Activated CD4-positive, alpha-beta T cell treated with anti-CD3 and anti-CD28 coated beads for 1 hour (primary cell): Measurements from ENCODE around the gene CPT1C.

Source experiments
- DNase-seq: peaks from one replicate; pipeline ENCODE4 v3.0.0-alpha.2; 2020

The CPT1C gene

GRCh38 chr19:49684251-49684982 is 6.5 kb upstream of the CPT1C start:
- DNase-seq = no peak

DNA sequence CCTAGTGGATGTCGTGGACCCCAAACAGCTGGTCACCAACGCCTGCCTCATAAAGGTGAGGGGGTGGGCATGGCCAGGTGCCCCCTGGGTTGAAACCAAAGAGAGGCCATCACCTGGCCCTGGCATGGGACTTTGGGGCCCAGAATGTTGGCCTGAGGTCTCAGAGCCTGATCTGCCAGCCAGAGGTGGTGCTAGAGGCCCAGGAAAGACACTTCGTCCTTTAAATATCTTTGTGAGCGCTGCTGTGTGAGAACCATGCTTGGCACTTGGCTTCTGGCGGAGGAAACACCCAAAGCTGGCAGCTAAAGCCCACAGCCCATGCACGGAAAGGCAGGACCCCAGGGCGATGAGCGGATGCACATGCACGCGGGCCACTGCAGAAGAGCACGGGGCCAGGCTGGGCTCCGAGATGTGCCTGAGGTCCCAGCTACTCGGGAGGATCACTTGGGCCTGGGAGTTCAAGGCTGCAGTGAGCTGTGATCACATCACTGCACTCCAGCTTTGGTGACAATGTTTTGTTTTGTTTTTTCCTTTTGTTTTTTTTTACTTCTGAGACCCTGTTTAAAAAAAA is 5.8 kb upstream of the CPT1C start:
- DNase-seq = no peak

GRCh38 chr19:49685845-49686332 is 5.0 kb upstream of the CPT1C start:
- no peak for DNase-seq

- DNase-seq = no peak
These were observed 4.3 kb upstream of the CPT1C start for GRCh38 chr19:49686503-49687088.

- no peak for DNase-seq
These were observed 3.8 kb upstream of the CPT1C start for GRCh38 chr19:49687150-49687549.

DNA sequence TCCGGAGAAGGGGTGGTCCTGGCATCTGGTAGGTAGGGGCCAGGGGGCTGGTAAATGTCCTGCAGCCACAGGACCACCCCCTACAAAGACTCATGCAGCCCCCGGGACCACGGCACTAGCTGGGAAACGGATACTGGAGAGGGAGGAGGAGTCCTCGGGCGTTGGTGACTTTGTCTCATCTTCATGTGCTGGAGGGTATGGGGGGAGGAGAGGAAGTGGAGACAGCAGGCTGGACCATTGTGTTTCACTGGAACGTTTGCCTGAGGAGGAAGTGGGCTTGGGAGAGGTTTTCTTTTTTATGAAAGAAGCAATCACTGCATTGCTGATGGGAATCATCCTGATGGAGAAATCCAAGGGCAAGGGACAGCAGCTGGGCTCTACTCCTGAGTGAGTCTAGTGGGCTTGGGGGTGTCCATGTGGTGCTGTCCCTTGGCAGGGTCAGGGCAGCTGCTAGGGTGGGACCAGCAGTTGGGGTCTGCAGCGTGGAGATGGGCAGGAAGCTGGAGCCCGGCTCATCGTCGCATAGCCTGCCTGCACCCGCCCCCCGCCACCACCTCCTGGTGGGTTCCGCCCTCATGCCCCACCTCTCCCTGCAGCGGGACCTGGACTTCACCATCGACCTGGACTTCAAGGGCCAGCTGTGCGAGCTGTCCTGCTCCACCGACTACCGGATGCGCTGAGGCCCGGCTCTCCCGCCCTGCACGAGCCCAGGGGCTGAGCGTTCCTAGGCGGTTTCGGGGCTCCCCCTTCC is 3.2 kb upstream of the CPT1C start:
- DNase-seq = no peak

- no peak for DNase-seq
These were observed 2.3 kb upstream of the CPT1C start for GRCh38 chr19:49688531-49689132.

- no peak for DNase-seq
These were observed 1.5 kb upstream of the CPT1C start, which contains the start of gene ADM5 for GRCh38 chr19:49689133-49690078. Gene ADM5 (plus strand): TSS chr19:49689594. CDS start chr19:49689838, 244 bp downstream.

DNA sequence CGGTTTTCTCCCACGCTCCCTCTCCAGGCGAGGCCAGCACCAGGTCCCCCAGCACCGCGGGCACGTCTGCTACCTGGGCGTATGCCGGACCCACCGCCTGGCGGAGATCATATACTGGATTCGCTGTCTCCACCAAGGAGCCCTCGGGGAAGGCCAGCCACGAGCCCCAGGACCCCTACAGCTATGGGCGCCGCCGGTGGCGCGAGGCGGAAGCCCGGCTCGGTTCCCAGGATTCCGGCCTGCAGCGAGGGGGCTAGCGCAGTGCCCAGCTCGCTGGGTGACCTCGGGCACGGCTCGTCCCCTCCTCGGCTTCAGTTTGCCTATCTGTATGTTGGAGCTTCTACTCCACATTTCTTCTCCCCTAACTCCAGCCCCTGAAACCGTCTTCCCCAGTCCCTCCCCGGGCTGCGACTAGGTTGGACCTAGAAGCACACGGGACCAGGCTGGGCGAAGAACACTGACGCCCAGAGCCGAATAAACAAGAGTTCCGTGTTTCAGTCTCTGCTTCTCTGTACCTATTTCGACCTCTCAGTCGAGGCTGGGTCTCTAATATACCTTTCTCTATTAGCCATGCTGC is 749 bp upstream of the CPT1C start:
- DNase-seq = no peak

- no peak for DNase-seq
These were observed 579 bp downstream of the CPT1C start for GRCh38 chr19:49691243-49692146.

- no peak for DNase-seq
These were observed 1.2 kb downstream of the CPT1C start for GRCh38 chr19:49692147-49692506.

DNA sequence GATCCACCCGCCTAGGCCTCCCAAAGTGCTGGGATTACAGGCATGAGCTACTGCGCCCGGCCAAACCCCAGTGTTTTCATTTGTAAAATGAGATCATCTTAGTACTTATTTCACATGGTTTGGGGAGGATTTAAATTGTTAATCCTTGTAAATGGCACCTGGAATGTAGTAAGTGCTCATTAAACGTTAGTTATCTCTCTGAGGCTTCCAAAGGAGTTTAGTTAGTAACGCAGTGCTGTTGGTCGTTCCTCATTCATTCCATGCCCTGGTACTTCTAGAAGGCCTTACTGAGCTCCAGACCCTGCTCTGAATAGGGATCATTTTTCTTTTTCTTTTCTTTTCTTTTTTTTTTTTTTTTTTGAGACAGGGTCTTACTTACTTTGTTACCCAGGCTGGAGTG is 5.2 kb downstream of the CPT1C start:
- no peak for DNase-seq

DNA sequence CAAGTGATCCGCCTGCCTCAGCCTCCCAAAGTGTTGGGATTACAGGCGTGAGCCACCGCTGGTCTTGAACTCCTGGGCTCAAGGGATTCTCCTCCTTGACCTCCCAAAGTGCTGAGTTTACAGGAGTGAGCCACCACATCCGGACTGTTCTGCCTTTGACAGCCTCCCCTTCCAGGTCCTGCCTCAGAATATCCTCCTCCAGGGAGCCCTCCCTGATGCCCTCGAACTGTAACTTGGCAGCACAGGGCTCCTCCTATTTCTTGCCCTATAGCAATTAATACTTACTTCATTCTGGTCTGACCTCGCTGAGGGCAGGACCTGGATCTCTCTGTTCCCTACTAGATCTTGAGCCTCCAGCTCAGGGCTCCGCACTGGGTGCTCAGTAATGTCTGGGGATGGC is 5.9 kb downstream of the CPT1C start:
- DNase-seq = no peak

DNA sequence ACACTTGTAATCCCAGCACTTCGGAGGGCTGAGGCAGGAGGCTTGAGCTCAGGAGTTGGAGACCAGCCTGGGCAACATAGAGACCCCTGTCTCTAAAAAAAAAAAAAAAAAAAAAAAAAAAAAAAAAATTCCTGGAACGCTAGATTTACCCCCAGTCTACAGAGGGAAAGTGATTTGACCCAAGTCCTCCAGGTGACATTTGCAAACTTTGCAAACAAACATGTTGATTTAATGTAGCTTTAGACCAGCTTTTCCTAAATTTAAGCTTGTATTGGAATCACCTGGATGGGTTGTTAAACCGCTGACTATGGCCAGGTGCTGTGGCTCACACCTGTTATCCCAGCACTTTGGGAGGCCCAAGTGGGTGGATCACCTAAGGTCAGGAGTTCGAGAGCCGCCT is 8.4 kb downstream of the CPT1C start:
- DNase-seq = no peak

GRCh38 chr19:49700563-49700962 is 9.6 kb downstream of the CPT1C start:
- DNase-seq = no peak

DNA sequence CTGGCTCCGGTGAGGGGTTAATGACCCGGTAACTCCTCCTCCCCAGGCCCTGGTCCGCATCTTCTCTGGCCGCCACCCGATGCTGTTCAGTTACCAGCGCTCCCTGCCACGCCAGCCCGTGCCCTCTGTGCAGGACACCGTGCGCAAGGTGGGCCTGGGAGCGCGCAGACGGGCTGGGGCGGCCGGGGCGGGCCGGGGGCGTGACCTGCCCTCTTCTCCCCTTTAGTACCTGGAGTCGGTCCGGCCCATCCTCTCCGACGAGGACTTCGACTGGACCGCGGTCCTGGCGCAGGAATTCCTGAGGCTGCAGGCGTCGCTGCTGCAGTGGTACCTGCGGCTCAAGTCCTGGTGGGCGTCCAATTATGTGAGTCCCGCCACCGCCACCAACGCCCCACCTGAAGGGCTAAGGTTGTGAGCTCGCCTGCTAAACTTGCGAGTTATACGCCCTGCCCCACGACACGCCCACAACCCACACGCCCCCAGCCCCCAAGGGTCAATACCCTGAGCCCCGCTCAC is 10.4 kb downstream of the CPT1C start:
- no peak for DNase-seq

GRCh38 chr19:49704888-49705642 is 14.1 kb downstream of the CPT1C start:
- no peak for DNase-seq

DNA sequence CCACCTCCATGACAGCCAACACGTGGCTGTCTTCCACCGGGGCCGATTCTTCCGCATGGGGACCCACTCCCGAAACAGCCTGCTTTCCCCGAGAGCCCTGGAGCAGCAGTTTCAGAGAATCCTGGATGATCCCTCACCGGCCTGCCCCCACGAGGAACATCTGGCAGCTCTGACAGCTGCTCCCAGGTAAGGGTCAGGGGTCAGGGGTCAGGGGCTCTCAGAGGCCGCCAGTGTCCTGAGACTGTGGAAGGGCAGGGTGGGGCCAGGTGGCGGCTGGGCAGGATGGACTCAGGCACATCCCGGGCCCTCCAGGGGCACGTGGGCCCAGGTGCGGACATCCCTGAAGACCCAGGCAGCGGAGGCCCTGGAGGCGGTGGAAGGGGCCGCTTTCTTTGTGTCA is 15.0 kb downstream of the CPT1C start:
- DNase-seq = no peak

- no peak for DNase-seq
These were observed 19.5 kb downstream of the CPT1C start for GRCh38 chr19:49710372-49710951.
